GM19438 (cell line): ENCODE data around the gene PEX14.

ENCODE experiments used
- ATAC-seq: cut with Tn5 transposase; IDR thresholded peaks from one replicate; pipeline ENCODE4 v1.9.1; 2021; ENCODE audit warnings: low read depth; ENCODE audit not compliant: unreplicated experiment

Gene PEX14

DNA sequence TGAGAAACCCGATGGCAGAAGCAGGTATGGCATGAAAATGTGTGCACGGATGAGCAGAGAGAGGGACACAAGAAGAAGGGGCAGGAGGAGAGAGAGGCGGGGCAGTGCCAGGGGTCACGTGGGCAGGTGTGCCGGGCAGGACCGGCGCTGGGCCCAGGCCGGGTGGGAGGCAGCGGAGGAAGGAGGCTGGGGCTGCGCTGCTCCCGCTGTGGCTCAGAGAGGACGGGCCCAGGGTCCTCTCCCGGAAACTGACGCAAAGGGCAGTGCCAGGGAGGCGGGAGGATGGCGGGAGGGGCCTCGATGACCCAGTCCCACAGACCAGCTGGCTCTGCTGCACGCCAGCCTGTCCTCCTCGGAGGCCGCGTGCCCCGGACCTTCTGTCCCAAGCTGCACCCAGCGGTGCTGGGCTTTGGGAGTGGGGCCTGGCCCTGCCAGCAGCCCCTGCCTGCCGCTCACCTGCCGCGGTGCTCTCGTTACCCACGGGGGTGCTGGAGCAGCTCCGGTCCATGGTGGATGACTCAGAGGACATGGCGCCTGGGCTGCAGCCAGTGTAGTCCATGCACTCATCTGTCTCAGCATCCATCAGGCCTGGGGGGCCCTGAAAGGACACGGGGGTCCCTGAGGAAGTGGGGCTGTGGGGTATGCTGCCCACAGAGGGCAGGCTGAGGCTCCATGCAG is 167.8 kb downstream of the PEX14 start:
- ATAC-seq, result no peak

DNA sequence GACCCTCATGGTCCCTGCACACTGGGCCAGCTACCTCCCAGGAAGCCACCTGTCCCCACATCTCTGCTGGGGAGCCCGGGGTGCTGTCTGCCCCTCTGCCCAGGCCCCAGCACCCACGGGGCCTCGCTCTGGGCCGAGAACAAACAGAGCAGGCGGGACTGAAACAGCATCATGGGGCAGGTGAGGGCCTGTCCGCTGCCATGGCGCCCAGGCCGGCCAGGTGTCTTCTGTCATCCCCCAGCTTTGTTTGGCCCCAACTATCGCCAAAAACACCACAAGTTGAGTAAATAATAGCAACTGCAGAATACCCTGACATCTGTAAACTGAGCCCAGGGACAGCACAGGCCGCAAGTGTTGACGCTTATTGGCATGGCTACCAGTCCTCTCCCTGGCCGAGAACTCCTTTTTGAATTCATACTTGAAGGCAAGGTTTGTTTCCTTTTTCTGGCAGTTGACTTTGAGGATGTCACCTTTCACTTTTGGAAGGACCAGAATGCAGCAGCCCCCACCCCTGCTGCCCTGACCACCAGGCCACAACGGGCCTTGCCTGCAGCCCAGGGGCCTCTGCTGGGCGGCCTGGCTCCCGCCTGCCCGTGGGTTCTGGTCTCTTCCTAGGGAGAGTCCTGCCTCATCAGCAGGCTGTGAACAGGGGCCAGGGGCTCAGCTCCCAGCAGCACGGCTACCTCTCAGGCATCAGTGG is 169.0 kb downstream of the PEX14 start:
- ATAC-seq, result no peak

DNA sequence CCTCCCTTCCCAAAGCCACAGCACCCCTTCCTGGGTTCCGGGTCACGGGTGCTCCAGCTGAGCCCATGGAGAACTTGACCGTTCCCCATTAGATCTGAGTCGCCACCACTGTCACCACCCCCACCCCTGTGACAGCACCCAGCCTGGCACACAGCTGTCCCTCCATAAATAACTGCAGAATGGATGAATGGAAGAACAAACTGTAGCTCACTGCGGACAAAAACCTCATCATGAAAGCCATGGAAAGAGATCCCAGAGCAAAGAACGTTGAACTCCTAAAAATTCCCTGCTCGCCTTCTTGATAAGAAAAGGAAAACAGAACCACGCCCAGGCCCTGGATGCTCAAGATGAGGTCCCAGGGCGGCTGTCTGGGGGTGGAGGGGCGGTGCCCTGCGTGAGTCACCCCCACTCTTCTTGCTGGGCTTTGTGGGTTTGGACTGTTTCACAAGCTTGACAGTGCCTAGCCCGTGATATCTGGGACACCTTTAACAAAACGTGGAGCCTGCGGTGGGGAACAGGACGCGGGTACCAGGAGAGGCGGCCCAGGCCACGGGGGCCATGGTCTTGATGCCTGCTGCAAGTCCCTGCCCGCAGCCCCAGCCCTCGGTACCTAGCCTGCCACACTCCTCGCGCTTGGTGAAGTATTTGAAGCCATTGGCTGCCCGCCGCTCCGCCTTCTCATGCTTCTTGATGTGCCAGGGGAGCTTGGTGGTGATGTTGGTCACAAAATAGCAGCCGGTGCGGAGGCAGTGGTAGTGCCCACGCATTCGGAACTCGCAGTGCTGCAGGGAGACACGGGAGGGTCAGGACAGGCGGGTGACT is 169.8 kb downstream of the PEX14 start:
- ATAC-seq, result no peak

DNA sequence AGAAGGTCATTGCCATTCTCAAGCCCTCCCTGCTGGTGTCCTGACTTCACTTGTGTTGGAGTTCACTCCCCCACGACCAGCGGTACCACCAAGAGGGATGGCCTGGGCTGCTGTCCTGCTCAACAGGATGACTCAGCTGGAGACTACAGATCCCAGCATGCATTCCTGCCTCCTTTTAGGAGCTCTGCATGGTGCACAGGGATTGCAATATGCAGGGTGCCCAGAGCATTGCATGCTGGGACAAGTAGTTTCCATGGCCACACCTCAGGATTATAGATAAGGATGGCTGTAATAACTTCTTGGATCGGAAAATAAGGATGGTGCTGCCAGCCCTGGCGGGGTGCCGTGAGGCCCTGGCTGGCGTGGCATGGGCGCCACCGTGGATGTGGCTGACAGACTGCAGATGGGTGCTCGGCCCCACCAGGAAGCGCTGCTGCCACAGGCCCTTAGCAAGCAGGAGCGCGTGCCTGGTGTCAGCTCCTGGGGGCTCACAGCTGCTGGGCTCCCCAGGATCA is 171.7 kb downstream of the PEX14 start:
- ATAC-seq, result no peak

DNA sequence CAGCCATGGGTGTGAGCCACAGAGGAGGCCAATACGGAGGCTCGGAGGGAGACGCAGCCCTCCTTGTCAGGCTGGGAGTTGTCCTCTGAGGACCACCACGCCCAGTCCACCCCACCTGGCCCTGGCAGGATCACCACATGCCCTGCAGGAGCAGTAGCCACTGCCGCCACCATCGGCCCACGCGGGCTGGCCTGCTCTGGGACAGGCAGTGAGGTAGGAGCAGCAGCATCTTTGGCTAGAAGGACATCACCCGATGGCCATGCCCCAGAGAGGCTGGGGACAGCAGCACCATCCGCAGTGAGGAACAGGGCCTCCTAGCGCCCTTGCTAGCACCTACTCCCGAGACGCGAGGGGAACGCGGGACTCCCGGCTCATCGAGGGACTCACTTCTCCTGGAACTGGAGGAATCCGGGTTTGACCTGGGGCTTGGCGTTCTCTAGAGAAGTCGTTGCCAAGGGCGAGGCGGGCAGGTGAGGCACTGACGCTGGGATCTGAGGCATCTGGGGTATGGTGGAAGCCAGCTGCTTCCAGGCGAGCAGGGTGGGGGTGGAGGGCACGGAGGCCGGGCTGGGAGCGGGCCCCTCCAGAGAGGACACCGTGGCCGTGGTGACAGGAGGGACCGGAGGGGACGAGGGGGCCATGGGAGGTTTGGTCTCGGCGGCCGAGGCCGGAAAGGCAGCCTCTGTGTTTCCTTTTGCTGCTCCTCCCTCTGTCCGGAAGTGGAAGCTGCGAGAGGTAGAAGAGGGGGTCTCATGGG is 172.8 kb downstream of the PEX14 start:
- ATAC-seq, result no peak

DNA sequence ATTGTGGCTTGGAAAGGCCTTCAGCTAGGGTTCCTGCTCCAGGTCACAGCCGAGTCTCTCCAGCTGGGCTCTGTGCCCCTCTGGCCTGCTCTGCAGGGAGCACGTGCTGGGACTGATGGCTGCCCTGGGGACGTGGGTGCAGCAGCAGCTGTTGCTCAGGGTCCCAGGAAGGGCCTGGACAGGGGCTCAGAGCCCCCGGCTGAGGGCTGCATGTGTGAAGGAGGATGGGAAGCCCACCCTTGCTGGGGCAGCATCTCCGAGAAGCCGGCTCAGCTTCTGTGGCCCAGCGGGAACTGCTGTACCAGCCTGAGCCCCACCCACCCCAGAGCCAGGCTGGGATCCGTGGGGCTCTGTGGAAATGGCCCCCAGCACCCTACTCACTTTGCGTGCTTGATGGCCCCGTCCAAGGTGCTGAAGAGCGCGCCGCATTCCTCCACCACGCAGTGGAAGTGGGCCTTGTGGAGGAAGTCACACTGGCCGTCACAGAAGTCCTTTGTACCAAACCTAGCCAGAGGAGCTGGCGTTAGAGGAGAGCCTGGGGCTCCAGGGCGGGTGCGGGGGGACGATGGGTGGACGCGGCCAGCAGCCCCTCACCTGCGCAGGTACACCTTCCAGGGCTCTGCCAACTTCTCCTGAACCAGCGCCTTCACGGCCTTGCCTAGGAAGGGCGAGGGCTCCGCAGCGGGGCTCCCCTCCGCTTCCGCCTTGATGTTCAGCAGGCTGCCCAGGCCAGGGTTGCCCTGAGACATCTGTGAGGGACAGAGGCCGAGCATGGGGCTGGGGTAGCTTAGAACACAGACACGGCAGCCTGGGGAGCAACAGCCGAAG is 174.2 kb downstream of the PEX14 start:
- no peak for ATAC-seq

DNA sequence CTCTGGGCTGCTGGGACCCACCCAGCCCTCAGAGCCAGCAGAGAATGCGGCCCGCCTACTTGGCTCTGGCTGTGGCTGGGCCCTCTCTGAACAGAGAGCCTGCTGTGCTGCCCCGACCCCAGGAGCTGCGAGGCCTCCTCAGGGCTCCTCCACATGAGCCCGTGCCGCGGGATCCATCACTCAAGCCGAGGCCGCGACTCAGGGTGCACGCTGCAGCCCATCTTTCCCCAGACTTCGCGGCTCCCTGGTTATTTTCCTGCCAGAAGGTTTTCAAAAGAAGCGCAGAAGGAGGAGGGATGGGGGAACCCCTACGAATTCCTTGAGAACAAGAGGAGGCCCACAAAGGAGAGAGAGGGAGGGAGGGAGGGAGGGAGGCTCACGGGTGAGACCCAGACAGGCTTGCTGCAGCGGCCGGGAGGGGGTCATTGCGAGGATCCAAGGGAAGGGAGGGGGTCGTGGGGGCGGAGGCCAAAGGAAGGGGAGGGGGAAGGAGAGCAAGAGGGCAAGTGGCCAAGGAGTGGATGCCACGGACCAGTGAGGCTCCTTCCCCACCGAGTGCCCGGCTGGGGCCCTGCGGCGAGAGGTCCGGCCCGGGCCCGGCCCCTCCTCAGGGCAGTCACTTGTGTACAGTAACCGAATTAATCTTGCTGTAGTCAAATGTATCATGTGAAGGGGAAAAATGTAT is 174.9 kb downstream of the PEX14 start:
- ATAC-seq, result no peak

DNA sequence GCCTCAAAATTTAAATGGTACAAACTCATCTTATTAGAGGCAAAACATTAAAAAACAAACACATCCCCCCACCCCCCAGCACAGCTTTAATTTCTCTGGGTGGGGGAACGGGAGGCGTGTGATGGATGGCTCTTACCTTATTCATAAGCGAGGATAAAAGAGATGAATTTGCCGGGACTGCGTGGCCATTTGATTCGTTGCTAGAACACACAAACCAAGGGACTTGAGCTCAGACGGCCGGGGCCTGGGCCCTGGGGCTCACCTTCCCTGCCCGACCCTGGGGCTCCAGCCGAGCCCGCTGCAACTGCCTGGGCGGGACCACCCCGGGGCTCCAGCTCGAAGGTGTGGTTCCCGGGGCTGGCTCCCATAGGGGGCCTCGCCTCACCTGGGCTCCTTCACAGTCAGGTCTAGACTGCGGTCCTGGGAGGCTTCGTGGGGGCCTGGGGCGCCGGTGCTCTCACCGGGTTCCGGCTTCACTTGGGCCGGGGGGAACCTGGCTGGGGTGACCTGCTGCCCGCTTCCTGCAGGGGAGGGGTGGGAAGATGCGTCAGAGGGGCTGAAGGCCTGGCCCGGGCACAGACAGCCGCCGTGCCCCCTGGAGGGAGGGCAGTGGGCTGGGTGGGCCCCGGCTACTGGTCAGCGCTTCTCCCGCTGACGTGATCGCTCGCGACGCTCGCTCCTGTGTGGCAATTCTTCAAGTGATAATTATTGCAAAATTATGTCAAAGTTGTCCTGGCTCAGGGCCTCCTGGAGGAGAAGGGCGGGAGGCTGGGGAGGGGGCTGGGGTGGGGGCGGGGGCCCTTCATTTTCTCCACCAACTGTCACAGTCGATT is 176.0 kb downstream of the PEX14 start:
- ATAC-seq, result no peak

DNA sequence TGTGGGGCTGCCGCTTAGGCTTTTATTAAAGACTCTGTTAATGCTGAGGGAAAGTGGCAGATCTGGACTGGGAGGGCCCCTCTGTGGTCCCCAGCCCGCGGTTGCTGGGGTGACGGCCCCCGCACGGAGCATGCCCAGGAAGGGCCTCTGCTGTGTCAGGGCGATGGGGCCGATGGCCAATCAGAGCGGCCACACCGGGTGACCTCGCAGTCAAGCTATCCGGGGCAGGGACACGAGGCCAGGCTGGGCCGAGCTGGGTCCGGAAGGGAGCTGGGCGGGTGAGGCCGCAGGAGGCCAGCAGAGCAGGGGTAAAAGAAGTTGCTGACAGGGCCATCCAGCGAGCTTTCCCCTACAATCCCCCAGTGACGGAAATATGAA is 176.6 kb downstream of the PEX14 start:
- no peak for ATAC-seq

DNA sequence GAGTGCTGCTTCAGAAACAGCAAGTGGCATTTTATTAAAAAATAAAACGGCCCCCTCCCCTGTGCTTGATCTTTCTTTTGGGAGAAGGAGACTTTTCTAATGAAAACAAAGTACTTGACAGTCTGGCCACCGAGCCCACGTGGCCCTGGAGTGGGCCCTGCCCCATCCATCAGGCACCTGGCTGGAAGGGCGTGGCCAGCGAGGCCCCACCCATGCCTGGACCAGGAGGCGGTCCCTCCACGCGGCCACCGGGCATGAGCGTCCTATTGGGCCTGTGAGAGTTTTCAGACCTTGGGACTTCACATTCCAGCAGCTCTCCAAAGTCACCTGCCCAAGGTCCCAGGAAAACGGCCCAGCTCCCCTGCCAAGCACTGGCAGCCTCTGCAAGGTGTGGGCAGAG is 177.0 kb downstream of the PEX14 start:
- no peak for ATAC-seq

DNA sequence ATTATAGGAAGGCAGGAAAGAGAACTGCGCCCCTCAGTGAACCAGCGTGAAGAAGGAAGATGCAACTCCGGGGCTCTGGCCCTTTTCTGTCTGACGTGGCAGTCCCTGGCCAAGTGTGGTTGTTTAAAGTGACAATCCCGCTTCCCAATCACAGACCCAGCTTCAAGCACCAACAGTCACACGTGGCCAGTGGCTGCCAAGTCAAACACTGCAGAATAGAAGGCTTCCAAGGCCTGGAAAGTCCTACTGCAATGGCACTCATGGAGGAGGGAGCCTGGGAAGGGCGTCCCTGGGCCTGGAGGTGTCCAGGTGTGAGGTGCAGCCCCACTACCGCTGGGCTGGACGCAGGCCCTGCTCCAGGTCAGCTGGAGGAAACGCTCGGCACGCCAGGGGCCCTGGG is 177.9 kb downstream of the PEX14 start:
- ATAC-seq, result no peak

DNA sequence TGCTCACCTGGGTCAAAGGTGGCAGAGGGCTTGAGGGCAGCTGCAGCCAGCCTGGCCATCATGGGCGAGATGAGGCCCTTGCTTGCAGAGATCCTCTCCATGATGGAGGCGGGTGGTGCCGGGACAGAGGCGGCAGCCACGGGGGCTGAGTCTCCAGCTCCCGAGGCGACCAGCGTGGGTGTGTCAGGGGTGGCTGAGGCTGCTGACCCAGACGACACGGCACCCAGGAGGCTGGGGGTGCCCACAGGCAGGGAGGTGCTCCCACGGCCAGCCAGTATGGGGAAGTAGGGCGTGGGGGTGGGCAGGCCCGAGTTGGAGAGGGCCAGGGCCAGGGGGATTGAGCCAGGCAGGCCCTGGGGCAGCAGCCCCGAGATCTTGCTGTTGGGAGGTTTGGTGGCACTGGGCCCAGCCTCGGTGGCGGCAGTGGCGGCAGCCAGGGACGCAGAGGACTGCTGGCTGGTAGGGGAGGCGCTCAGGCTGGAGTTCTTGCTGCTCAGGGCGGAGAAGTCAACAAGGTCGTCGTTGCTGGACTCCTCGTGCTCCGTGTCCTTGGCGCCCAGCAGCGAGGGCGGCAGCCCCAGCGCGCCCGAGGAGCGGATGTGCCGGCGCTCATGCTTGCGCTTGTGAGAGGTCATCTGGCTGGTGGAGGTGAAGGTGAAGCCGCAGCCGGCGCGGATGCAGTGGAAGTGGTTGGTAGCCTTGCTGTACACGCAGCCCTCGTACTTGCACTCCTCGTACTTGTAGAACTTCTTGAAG is 178.8 kb downstream of the PEX14 start:
- no peak for ATAC-seq

DNA sequence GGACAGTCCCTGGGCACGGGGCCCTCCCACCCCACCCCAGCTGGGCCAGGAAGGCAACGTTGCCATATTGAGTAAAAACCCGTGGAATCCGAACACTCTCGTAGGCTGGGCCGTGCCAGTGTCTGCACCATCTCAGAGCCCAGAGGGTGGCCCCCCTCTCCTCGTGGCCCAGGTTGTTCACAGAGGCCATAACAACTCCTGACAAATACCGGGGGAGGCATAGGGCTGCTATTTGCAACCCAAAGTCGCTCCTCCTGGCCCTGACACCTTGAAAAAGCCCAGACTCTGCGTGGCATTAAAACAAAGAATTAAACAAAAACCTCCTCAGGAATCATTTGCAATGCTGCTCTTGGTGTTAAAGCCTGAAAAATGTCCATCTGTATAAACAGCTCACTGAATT is 180.3 kb downstream of the PEX14 start:
- ATAC-seq, result no peak

DNA sequence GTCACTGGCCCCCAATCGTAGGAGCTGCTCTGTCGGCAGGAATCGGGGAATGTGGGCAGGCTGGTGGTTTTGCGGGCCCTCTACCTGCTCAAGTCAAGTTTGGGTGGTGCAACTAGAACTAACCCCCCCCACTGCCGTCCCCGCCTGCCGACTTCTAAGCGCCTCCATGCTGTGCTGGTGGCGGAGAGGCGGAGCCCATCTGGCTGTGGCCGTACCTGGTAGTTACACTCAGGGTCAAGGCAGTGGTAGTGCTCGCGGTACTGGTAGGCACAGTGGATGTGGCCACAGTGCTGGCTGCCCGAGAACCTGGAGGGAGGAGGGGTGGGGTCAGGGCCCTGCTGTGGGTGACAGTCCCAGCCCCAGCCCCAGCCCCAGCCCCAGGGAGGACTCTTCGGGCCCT is 181.7 kb downstream of the PEX14 start:
- ATAC-seq, result no peak

DNA sequence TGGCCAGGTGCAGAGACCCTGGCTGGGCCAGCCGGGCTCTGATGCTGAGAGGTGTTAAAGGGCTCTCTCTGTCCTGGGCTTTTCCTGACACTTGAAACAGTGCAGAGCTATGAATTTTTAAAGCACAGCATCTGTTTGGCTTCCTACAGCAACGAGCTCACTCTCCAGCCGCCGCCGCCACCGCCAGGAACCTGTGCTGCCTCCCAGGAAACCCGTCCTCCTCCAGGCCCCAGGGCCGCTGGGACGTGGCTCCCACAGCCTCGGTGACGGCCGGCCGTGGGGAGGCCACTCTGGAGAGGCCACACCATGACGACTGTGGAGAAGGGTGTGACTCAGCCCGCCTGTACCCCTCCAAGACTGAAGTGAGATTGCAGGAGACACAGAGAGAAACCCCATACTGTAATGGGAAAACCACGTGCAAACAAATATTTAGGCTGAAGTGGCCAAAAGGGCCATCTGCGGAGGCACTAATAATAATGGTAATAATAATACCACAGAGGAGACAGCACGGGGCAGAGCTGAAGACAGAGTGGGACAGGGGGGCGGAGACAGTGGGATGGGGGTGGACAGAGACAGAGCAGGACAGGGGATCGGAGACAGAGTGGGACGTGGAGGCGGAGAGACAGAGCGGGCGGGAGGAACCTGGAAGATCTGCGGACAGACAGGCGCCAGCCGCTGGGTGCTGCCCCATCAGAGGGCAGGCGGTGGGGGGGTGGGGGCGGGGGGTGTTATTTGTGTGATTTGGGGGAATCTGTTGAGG is 182.5 kb downstream of the PEX14 start:
- ATAC-seq, result no peak

DNA sequence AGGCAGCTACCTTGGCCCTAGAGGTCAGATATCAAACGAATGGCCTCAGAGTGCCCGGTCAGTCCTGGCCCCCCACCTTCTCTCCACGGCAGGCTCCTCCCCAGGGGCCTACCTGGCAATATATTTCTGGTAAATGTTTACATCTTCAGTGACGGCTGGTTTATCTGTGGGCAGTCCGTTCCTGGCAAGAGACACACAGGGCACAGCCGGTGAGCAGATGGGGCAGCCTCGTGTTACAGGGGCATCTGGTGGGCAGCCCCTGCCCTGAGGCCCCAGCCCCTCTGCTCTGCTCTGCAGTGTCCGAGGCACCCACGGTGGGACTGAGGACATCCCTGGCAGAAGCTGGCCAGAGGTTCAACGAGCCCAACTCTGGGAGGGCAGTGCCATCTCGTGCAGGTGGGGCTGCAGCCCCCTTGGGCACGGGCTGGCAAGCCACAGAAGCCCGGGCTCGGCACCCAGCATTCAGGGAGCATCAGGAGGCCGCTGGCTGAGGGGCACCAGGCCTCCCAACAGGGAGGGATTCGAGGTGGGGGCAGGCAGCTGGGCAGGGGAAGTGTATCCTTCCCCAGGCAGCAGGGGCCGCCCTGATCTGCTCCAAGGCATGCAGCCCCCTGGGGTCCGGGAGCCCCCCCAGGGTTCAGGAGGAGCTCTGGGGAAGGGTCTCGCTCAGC is 183.8 kb downstream of the PEX14 start:
- ATAC-seq, result no peak
